ENCODE data around the gene MEF2C. TPM values are rescaled to one million over a fixed set of nuclear protein-coding genes. Genes with fewer than 3 reads are reported as not detected.

The MEF2C gene
- total and polyA plus RNA-seq, 2 of the 13 experiments (the other 11 are each of a cell fraction or from before 2014, with no cell fraction given), result 0.02 TPM; not detected in 1

DNA sequence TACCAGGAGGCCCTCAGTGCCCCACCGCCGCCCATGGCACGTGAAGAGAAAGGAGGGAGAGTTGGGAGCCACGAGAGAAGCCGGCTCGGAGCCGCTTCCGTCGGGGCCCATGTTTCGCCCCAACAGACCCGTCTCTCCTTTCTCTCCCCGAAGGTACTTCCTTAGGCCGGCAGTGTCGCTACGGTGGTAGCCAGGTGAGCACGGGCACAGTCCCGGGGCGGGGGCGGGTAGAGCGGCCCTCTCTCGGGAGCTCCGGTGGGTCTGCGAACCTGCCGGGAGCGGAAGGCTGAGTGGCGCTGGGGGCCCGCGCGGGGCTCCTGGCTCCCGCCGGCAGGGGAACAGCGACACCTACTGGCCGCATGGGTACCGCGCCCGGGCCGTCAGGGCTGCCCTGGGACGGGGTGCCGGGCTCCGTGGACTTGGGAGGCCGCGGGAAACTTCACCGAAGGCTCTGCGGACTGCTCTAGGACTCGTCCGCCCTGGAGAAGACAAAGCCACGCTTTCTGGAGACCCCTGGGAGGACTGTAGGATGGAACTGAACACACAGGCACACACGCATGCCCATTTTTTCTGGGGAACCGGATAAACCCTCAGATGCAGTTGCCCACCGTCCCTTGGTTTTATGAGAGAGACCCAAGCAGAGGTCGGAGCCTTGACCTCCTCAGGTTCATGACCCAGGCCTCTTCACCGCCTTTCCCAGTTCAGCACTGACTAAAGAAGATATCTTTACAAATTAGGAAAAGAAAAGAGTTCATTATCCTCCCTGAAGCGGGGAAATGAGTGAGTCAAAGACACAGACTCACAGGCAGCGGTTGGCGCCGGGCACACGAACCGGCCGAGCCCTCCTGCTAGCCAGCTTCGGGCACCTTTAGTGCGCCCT lies 202.5 kb downstream of the MEF2C start (continued):
- TF ChIP-seq, protein P1, sequence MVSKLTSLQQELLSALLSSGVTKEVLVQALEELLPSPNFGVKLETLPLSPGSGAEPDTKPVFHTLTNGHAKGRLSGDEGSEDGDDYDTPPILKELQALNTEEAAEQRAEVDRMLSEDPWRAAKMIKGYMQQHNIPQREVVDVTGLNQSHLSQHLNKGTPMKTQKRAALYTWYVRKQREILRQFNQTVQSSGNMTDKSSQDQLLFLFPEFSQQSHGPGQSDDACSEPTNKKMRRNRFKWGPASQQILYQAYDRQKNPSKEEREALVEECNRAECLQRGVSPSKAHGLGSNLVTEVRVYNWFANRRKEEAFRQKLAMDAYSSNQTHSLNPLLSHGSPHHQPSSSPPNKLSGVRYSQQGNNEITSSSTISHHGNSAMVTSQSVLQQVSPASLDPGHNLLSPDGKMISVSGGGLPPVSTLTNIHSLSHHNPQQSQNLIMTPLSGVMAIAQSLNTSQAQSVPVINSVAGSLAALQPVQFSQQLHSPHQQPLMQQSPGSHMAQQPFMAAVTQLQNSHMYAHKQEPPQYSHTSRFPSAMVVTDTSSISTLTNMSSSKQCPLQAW (CRISPR knock-in tag; IDR thresholded peaks at IDR 0.05), result peak; percentile 47; the same call in 1 of the 2 replicates
- TF ChIP-seq MAZ (IDR thresholded peaks at IDR 0.05; ENCODE audit: borderline replicate concordance, low read depth, low read length), result peak; percentile 26; the same call in 1 of the 2 replicates
- no peak for TF ChIP-seq MAZ (CRISPR knock-in tag; IDR thresholded peaks at IDR 0.05; ENCODE audit: low read depth)
- TF ChIP-seq HNF4A (CRISPR knock-in tag; IDR thresholded peaks at IDR 0.05), result no peak
- TF ChIP-seq FOXA3 (CRISPR knock-in tag; IDR thresholded peaks at IDR 0.05), result peak; percentile 18; the same call in 1 of the 2 replicates
- TF ChIP-seq KLF6 (CRISPR knock-in tag; IDR thresholded peaks at IDR 0.05), result peak; percentile 68; the same call in 1 of the 2 replicates
- no peak for TF ChIP-seq ZNF773 (CRISPR knock-in tag; IDR thresholded peaks at IDR 0.05; ENCODE audit: borderline replicate concordance)
- TF ChIP-seq, protein P2, sequence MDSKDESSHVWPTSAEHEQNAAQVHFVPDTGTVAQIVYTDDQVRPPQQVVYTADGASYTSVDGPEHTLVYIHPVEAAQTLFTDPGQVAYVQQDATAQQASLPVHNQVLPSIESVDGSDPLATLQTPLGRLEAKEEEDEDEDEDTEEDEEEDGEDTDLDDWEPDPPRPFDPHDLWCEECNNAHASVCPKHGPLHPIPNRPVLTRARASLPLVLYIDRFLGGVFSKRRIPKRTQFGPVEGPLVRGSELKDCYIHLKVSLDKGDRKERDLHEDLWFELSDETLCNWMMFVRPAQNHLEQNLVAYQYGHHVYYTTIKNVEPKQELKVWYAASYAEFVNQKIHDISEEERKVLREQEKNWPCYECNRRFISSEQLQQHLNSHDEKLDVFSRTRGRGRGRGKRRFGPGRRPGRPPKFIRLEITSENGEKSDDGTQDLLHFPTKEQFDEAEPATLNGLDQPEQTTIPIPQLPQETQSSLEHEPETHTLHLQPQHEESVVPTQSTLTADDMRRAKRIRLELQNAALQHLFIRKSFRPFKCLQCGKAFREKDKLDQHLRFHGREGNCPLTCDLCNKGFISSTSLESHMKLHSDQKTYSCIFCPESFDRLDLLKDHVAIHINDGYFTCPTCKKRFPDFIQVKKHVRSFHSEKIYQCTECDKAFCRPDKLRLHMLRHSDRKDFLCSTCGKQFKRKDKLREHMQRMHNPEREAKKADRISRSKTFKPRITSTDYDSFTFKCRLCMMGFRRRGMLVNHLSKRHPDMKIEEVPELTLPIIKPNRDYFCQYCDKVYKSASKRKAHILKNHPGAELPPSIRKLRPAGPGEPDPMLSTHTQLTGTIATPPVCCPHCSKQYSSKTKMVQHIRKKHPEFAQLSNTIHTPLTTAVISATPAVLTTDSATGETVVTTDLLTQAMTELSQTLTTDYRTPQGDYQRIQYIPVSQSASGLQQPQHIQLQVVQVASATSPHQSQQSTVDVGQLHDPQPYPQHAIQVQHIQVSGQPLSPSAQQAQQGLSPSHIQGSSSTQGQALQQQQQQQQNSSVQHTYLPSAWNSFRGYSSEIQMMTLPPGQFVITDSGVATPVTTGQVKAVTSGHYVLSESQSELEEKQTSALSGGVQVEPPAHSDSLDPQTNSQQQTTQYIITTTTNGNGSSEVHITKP (CRISPR knock-in tag; IDR thresholded peaks at IDR 0.05; ENCODE audit: low read depth), result 0 out of 2 replicates have a peak, but pooled peaks have one; percentile 22
- TF ChIP-seq ZFP62 (CRISPR knock-in tag; IDR thresholded peaks at IDR 0.05), result no peak
- TF ChIP-seq, protein P3, sequence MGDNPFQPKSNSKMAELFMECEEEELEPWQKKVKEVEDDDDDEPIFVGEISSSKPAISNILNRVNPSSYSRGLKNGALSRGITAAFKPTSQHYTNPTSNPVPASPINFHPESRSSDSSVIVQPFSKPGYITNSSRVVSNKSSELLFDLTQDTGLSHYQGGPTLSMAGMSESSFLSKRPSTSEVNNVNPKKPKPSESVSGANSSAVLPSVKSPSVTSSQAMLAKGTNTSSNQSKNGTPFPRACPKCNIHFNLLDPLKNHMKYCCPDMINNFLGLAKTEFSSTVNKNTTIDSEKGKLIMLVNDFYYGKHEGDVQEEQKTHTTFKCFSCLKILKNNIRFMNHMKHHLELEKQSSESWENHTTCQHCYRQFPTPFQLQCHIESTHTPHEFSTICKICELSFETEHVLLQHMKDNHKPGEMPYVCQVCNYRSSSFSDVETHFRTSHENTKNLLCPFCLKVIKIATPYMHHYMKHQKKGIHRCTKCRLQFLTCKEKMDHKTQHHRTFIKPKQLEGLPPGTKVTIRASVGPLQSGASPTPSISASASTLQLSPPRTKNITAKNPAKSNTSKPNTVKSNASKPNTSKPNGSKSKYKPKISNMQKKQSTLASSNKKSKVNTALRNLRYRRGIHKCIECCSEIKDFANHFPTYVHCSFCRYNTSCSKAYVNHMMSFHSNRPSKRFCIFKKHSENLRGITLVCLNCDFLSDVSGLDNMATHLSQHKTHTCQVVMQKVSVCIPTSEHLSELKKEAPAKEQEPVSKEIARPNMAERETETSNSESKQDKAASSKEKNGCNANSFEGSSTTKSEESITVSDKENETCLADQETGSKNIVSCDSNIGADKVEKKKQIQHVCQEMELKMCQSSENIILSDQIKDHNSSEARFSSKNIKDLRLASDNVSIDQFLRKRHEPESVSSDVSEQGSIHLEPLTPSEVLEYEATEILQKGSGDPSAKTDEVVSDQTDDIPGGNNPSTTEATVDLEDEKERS (CRISPR knock-in tag; IDR thresholded peaks at IDR 0.05), result no peak
- peak; percentile 85; the same call in 1 of the 2 replicates for TF ChIP-seq KDM3A (CRISPR knock-in tag; IDR thresholded peaks at IDR 0.05; ENCODE audit: low read depth)
- TF ChIP-seq, protein P4, sequence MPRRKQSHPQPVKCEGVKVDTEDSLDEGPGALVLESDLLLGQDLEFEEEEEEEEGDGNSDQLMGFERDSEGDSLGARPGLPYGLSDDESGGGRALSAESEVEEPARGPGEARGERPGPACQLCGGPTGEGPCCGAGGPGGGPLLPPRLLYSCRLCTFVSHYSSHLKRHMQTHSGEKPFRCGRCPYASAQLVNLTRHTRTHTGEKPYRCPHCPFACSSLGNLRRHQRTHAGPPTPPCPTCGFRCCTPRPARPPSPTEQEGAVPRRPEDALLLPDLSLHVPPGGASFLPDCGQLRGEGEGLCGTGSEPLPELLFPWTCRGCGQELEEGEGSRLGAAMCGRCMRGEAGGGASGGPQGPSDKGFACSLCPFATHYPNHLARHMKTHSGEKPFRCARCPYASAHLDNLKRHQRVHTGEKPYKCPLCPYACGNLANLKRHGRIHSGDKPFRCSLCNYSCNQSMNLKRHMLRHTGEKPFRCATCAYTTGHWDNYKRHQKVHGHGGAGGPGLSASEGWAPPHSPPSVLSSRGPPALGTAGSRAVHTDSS (CRISPR knock-in tag; conservative IDR thresholded peaks at IDR 0.05), result no peak
- 0 out of 2 replicates have a peak, but pooled peaks have one; percentile 27 for TF ChIP-seq ZNF776 (CRISPR knock-in tag; IDR thresholded peaks at IDR 0.05)
- peak; percentile 29; the same call in 1 of the 2 replicates for TF ChIP-seq ZNF350 (CRISPR knock-in tag; IDR thresholded peaks at IDR 0.05; ENCODE audit: borderline replicate concordance, low read depth)
- TF ChIP-seq KLF16 (CRISPR knock-in tag; IDR thresholded peaks at IDR 0.05), result peak in 1 of 2 experiments; percentile 45; a peak in 1 of 4 replicates
- 0 out of 2 replicates have a peak, but pooled peaks have one; percentile 17 for TF ChIP-seq HOXA5 (CRISPR knock-in tag; IDR thresholded peaks at IDR 0.05)
- 0 out of 2 replicates have a peak, but pooled peaks have one; percentile 16 for TF ChIP-seq CBX2 (IDR thresholded peaks at IDR 0.05; ENCODE audit: low read depth, low read length)
- no peak for TF ChIP-seq CBX2 (CRISPR knock-in tag; IDR thresholded peaks at IDR 0.05; ENCODE audit: low read depth)
